Testis (tissue), 3 donors: Measurements from ENCODE around the gene ZNF726. TPM values are rescaled to one million over a fixed set of nuclear protein-coding genes. Genes with fewer than 3 reads are reported as not detected.
"Not testable (repeated sequence)": the region's sequence is repeated elsewhere in the genome, so short reads cannot be mapped to it uniquely, and the experiment has no call there.

Source experiments
- DNase-seq: peaks from one replicate; pipeline ENCODE4 v3.0.0-alpha.2; 2019
- H3K27ac ChIP-seq, 2 donors: fragments of 200-600 bp; sonication (generic); one replicate each; pipeline ENCODE4 v1.5.1; 2019
- H3K27me3 ChIP-seq: fragments of 200-600 bp; sonication (generic); one replicate; pipeline ENCODE4 v1.5.1; 2019
- H3K36me3 ChIP-seq: fragments of 200-600 bp; sonication (generic); one replicate; pipeline ENCODE4 v1.5.1; 2017; ENCODE audit warnings: low read depth; ENCODE audit errors: missing control alignments
- H3K4me1 ChIP-seq: fragments of 200-600 bp; sonication (generic); one replicate; pipeline ENCODE4 v1.5.1; 2019
- H3K4me3 ChIP-seq, 2 donors: fragments of 200-600 bp; sonication (generic); one replicate each; pipeline ENCODE4 v1.5.1; 2017 to 2019
- H3K9me3 ChIP-seq: fragments of 200-600 bp; sonication (generic); one replicate; pipeline ENCODE4 v1.5.1; 2017
- POLR2A ChIP-seq: fragments of 450-650 bp; IDR thresholded peaks from one replicate; pipeline ENCODE4 v1.6.1; 2017; ENCODE audit warnings: antibody characterized with exemption, mild to moderate bottlenecking, moderate library complexity
- WGBS, 2 donors: methylation state at CpG; one replicate each; pipeline ENCODE4 v1.1.5; 2018; 5-methylcytosine and 5-hydroxymethylcytosine counted together
- intact Hi-C: fragments of 100-400 bp; cut with DNase I; formaldehyde crosslinking; loops from one replicate; pipeline ENCODE4 v1.15.1; 2023; ENCODE audit warnings: low total_unique reads
- polyA plus RNA-seq: library from polyadenylated mRNA; stranded (reverse); fragments of 350-450 nt; fragmentation: Illumina TruSeq; extraction: RNeasy Lipid Tissue Mini Kit (QIAGEN cat#74804); gene quantifications from one replicate; pipeline ENCODE4 v1.2.3, GENCODE V29; 2014; ENCODE audit warnings: low read depth, low replicate concordance; ENCODE audit not compliant: insufficient read depth
- total RNA-seq, 2 donors: library from RNA; depleted of rRNA; stranded (reverse); fragments of >200 nt; gene quantifications; one replicate each; pipeline ENCODE4 v1.2.3, GENCODE V29; 2016
- TF ChIP-seq, protein P1 (sequence below), 3 experiments: fragments of 450-650 bp in 2 of 3; fragments of 200-600 bp in 1 of 3; sonication (generic) in 1 of 3; IDR thresholded peaks; one replicate each; pipeline ENCODE4 v1.5.1; 2016 to 2019; ENCODE audit warnings: antibody characterized with exemption in 3 of 3, mild to moderate bottlenecking in 2 of 3, moderate library complexity in 1 of 3

ZNF726 gene
- total and polyA plus RNA-seq, 3 donors from 2014 or later, result 2.6 to 18.2 (median 9.2) TPM

GRCh38 chr19:23956051-23956450, 41.4 kb downstream of the ZNF726 start:
- Histone ChIP-seq H3K4me3 (no peak overlapping the region), H3K4me1 (no peaks in the 10 kb centered on the region), H3K9me3 (no peaks in the 10 kb centered on the region), H3K27me3 (no peaks in the 10 kb centered on the region), H3K27ac (no peak overlapping the region), H3K36me3 (no peaks in the 10 kb centered on the region)
- intact Hi-C loops, result no loop called here
- WGBS, 2 donors, result 70 to 86% methylated on average over 5 of the region's 5 CpGs
- no peak for DNase-seq
- no peak for TF ChIP-seq POLR2A
- TF ChIP-seq, protein P1, sequence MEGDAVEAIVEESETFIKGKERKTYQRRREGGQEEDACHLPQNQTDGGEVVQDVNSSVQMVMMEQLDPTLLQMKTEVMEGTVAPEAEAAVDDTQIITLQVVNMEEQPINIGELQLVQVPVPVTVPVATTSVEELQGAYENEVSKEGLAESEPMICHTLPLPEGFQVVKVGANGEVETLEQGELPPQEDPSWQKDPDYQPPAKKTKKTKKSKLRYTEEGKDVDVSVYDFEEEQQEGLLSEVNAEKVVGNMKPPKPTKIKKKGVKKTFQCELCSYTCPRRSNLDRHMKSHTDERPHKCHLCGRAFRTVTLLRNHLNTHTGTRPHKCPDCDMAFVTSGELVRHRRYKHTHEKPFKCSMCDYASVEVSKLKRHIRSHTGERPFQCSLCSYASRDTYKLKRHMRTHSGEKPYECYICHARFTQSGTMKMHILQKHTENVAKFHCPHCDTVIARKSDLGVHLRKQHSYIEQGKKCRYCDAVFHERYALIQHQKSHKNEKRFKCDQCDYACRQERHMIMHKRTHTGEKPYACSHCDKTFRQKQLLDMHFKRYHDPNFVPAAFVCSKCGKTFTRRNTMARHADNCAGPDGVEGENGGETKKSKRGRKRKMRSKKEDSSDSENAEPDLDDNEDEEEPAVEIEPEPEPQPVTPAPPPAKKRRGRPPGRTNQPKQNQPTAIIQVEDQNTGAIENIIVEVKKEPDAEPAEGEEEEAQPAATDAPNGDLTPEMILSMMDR (IDR thresholded peaks at IDR 0.05), result no peak

DNA sequence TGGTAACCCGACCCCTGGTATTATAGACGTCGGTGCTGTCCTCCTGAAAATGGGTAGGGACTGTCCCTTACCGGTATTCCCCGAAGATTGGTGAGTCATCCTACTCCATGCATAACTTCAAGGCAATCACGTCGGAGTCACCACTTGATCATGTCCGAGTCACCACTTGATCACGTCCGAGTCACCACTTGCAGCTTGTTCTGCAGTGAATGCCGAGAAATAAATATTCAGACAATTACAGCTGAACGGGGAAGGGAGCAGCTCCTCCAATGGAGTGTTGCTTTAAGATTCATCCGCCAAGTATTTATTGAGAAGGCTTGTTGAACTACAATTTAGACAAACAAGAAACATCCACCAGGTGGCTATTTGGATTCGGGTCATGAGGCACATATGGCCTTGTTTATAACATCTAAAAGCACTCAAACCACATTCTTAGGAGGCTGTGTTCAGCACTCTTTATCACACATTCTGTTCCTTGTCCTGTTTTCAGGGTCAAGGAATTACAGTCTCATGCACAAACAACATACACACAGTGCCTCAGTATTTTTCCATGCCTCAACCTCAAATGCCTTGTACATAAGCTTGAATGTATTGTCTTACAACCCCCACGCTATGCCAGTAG, 43.1 kb downstream of the ZNF726 start:
- 52 to 63% methylated on average over 15 of the region's 15 CpGs for WGBS, 2 donors
- Histone ChIP-seq H3K9me3 (no peaks in the 10 kb centered on the region), H3K4me1 (no peaks in the 10 kb centered on the region), H3K36me3 (no peaks in the 10 kb centered on the region), H3K27ac (no peak overlapping the region), H3K4me3 (no peak overlapping the region), H3K27me3 (no peaks in the 10 kb centered on the region)
- TF ChIP-seq, protein P1 (IDR thresholded peaks at IDR 0.05), result no peak
- TF ChIP-seq POLR2A, result no peak
- no peak for DNase-seq
- intact Hi-C loops, result no loop called here

DNA sequence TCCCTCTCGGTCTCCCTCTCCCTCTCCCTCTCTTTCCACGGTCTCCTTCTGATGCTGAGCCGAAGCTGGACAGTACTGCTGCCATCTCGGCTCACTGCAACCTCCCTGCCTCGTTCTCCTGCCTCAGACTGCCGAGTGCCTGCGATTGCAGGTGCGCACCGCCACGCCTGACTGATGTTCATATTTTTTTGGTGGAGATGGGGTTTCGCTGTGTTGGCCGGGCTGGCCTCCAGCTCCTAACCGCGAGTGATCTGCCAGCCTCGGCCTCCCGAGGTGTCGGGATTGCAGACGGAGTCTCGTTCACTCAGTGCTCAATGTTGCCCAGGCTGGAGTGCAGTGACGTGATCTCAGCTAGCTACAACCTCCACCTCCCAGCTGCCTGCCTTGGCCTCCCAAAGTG, 48.7 kb downstream of the ZNF726 start:
- H3K27me3 ChIP-seq, H3K9me3 ChIP-seq, H3K36me3 ChIP-seq, H3K27ac ChIP-seq, DNase-seq, H3K4me3 ChIP-seq, H3K4me1 ChIP-seq: not testable (repeated sequence)
- intact Hi-C loops, result loop anchor here (10.0 kb wide), 1 partner anchor 89 kb away; no protein-coding TSS in a partner anchor
- 56 to 73% methylated on average over 14 to 20 of the region's 20 CpGs for WGBS, 2 donors

DNA sequence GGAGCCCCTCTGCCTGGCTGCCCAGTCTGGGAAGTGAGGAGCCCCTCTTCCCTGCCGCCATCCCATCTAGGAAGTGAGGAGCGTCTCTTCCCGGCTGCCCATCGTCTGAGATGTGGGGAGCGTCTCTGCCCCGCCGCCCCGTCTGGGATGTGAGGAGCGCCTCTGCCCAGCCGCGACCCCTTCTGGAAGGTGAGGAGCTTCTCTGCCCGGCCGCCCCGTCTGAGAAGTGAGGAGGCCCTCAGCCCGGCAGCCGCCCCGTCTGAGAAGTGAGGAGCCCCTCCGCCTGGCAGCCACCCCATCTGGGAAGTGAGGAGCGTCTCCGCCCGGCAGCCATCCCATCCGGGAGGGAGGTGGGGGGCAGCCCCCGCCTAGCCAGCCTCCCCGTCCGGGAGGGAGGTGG, 49.2 kb downstream of the ZNF726 start:
- not testable (repeated sequence) for H3K27ac ChIP-seq, H3K4me3 ChIP-seq, H3K9me3 ChIP-seq, H3K27me3 ChIP-seq, DNase-seq, H3K36me3 ChIP-seq, H3K4me1 ChIP-seq
- WGBS, 2 donors, result 54 to 78% methylated on average over 12 to 18 of the region's 25 CpGs
- intact Hi-C loops, result loop anchor here (10.0 kb wide), 1 partner anchor 89 kb away; no protein-coding TSS in a partner anchor

GRCh38 chr19:23964334-23964733, 49.6 kb downstream of the ZNF726 start:
- not testable (repeated sequence) for H3K36me3 ChIP-seq, H3K4me3 ChIP-seq, H3K4me1 ChIP-seq, H3K27ac ChIP-seq, DNase-seq, H3K27me3 ChIP-seq, H3K9me3 ChIP-seq
- 92% methylated on average over 17 of the region's 26 CpGs; no CpG with 5 or more reads in 1 of the 2 donors for WGBS, 2 donors
- intact Hi-C loops, result loop anchor here (10.0 kb wide), 1 partner anchor 90 kb away; no protein-coding TSS in a partner anchor

DNA sequence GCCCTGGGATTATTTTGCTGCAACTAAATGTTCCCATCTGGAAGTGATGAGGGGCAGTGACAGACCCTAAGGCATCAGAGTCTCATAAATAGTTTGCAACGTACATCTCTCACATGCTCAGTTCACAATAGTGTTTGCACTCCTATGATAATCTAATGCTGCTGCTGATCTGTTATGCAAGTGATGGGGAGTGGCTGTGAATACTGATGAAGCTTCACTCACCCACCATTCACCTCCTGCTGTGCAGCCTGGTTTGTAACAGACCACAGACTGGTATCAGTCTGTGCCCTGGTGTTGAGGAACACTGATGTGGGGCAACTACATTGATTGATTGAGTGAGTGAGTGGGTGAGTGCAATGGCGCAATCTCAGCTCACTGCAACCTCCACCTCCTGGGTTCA, 54.9 kb downstream of the ZNF726 start:
- H3K4me1 ChIP-seq, result no peaks in the 10 kb centered on the region
- no peak for TF ChIP-seq POLR2A
- TF ChIP-seq, protein P1 (IDR thresholded peaks at IDR 0.05), result no peak
- no peaks in the 10 kb centered on the region for H3K27me3 ChIP-seq
- intact Hi-C loops, result loop anchor here (10.0 kb wide), 1 partner anchor 95 kb away; no protein-coding TSS in a partner anchor
- no peak for DNase-seq
- H3K4me3 ChIP-seq, result no peak overlapping the region
- WGBS, 2 donors, result 81% methylated on average over 2 of the region's 2 CpGs
- H3K36me3 ChIP-seq, result no peaks in the 10 kb centered on the region
- H3K27ac ChIP-seq, result no peak overlapping the region
- no peaks in the 10 kb centered on the region for H3K9me3 ChIP-seq
